OCI-LY3 (cell line): ENCODE measurements around the gene TDP1.

Experiments used
- H2AFZ ChIP-seq: fragments of 200-600, 300-600 bp; shearing (Covaris generic); 2 replicates; pipeline ENCODE4 v1.6.0; 2014; ENCODE audit warnings: antibody characterized with exemption, low read depth, low read length
- H3K27ac ChIP-seq: fragments of 200-600, 300-600 bp; sonication (generic); 2 replicates; pipeline ENCODE4 v1.5.1; 2014; ENCODE audit warnings: mild to moderate bottlenecking, low read length, moderate library complexity, mixed read lengths
- H3K27me3 ChIP-seq: fragments of 200-600, 300-600 bp; sonication (generic); 2 replicates; pipeline ENCODE4 v1.6.1; 2014; ENCODE audit warnings: low read depth, low read length, mixed read lengths
- H3K36me3 ChIP-seq: fragments of 200-600, 300-600 bp; sonication (generic); replicated peaks from 2 replicates; pipeline ENCODE3; 2014; ENCODE audit warnings: low read depth, low read length, mixed read lengths
- H3K4me1 ChIP-seq: fragments of 300-600, 200-600 bp; sonication (generic); 2 replicates; pipeline ENCODE4 v1.6.1; 2014; ENCODE audit warnings: low read length, mixed read lengths
- H3K4me2 ChIP-seq: fragments of 200-600, 300-600 bp; sonication (generic); 2 replicates; pipeline ENCODE4 v1.6.1; 2014; ENCODE audit warnings: low read length, mixed read lengths
- H3K4me3 ChIP-seq: fragments of 300-600, 200-600 bp; sonication (generic); 2 replicates; pipeline ENCODE4 v1.5.1; 2014; ENCODE audit warnings: antibody characterized with exemption, mild to moderate bottlenecking, low read length, moderate library complexity
- H3K79me2 ChIP-seq: fragments of 300-600, 200-600 bp; shearing (Covaris generic); 2 replicates; pipeline ENCODE4 v1.6.1; 2014; ENCODE audit warnings: mild to moderate bottlenecking, low read length, mixed read lengths
- H3K9ac ChIP-seq: fragments of 300-600, 200-600 bp; shearing (Covaris generic); 2 replicates; pipeline ENCODE4 v1.6.0; 2014; ENCODE audit warnings: mild to moderate bottlenecking, low read length, moderate library complexity
- H3K9me3 ChIP-seq: fragments of 200-600, 300-600 bp; shearing (Covaris generic); 2 replicates; pipeline ENCODE4 v1.6.1; 2014; ENCODE audit warnings: low read length, mixed read lengths; ENCODE audit not compliant: insufficient read depth
- H4K20me1 ChIP-seq: fragments of 200-600, 300-600 bp; sonication (generic); 2 replicates; pipeline ENCODE4 v1.6.1; 2016; ENCODE audit warnings: low read length, mixed read lengths; ENCODE audit not compliant: insufficient read depth
- CTCF ChIP-seq: fragments of 200-600, 300-600 bp; sonication (generic); IDR thresholded peaks from 2 replicates; pipeline ENCODE4 v1.5.1; 2014; ENCODE audit warnings: antibody characterized with exemption, low read length, low read depth
- EZH2phosphoT487 ChIP-seq: fragments of 200-600 bp; shearing (Covaris generic); IDR thresholded peaks from 2 replicates; pipeline ENCODE4 v1.6.1; 2018; ENCODE audit warnings: antibody characterized with exemption, mixed run types, low read depth

TDP1 gene

GRCh38 chr14:89978656-89979055 lies 22.9 kb downstream of the TDP1 start:
- Histone ChIP-seq H3K36me3 (peaks cover 61% of the 10 kb centered on the region), H3K27me3 (no peaks in the 10 kb centered on the region), H3K4me1 (no peaks in the 10 kb centered on the region), H3K9ac (no peak overlapping the region), H3K4me2 (no peak overlapping the region), H3K27ac (no peak overlapping the region), H3K4me3 (no peak overlapping the region), H3K79me2 (no peaks in the 10 kb centered on the region), H2AFZ (no peak overlapping the region), H4K20me1 (no peaks in the 10 kb centered on the region), H3K9me3 (no peaks in the 10 kb centered on the region)
- TF ChIP-seq EZH2phosphoT487 (no peak), CTCF (no peak)

- no peaks in the 10 kb centered on the region for H3K79me2 ChIP-seq
- H4K20me1 ChIP-seq: no peaks in the 10 kb centered on the region
- H3K4me3 ChIP-seq: no peak overlapping the region
Observed at GRCh38 chr14:89983375-89983774, 27.6 kb downstream of the TDP1 start.

GRCh38 chr14:89986462-89987160 lies 30.9 kb downstream of the TDP1 start:
- H3K4me2 ChIP-seq: no peak overlapping the region
- H3K79me2 ChIP-seq: no peaks in the 10 kb centered on the region
- no peak overlapping the region for H3K4me3 ChIP-seq
- H3K27ac ChIP-seq: no peak overlapping the region
- H3K4me1 ChIP-seq: no peaks in the 10 kb centered on the region
- no peaks in the 10 kb centered on the region for H3K9me3 ChIP-seq
- H4K20me1 ChIP-seq: no peaks in the 10 kb centered on the region
- TF ChIP-seq EZH2phosphoT487 (no peak), CTCF (no peak)
- peaks cover 74% of the 10 kb centered on the region for H3K36me3 ChIP-seq
- H3K27me3 ChIP-seq: no peaks in the 10 kb centered on the region
- no peak overlapping the region for H2AFZ ChIP-seq
- H3K9ac ChIP-seq: no peak overlapping the region

More at GRCh38 chr14:89983375-89983774, 27.6 kb downstream of the TDP1 start:
- TF ChIP-seq CTCF (no peak), EZH2phosphoT487 (no peak)
- H2AFZ ChIP-seq: no peak overlapping the region
- peaks cover 72% of the 10 kb centered on the region for H3K36me3 ChIP-seq
- no peak overlapping the region for H3K4me2 ChIP-seq
- H3K9ac ChIP-seq: no peak overlapping the region
- H3K4me1 ChIP-seq: no peaks in the 10 kb centered on the region
- H3K27ac ChIP-seq: no peak overlapping the region
- no peaks in the 10 kb centered on the region for H3K9me3 ChIP-seq
- no peaks in the 10 kb centered on the region for H3K27me3 ChIP-seq

- Histone ChIP-seq H3K4me3 (no peak overlapping the region), H3K4me1 (no peaks in the 10 kb centered on the region), H4K20me1 (no peaks in the 10 kb centered on the region), H3K9me3 (no peaks in the 10 kb centered on the region), H3K36me3 (peaks cover 73% of the 10 kb centered on the region), H3K9ac (no peak overlapping the region), H2AFZ (no peak overlapping the region), H3K27me3 (no peaks in the 10 kb centered on the region), H3K27ac (no peak overlapping the region), H3K79me2 (no peaks in the 10 kb centered on the region), H3K4me2 (no peak overlapping the region)
- TF ChIP-seq CTCF (no peak), EZH2phosphoT487 (no peak)
Observed at GRCh38 chr14:89987161-89987475, 31.4 kb downstream of the TDP1 start.
